ENCODE measurements around the gene VAT1. TPM values are rescaled to one million over a fixed set of nuclear protein-coding genes. Genes with fewer than 3 reads are reported as not detected.

The VAT1 gene
- total and polyA plus RNA-seq, 9 of the 15 experiments (the other 6 are each of a cell fraction or from before 2014, with no cell fraction given) = 29.4 to 153 (median 66.7) TPM

GRCh38 chr17:42982266-42982665 is 39.9 kb downstream of the VAT1 start:
- FAIRE-seq = no peak
- Histone ChIP-seq H3K79me2 (ENCODE audit: control insufficient read depth, insufficient read depth, low read length) (peaks cover 52% of the 10 kb centered on the region), H4K20me1 (replicated peaks; ENCODE audit: control insufficient read depth, insufficient read depth, low read length) (no peaks in the 10 kb centered on the region), H3K9me1 (ENCODE audit: control insufficient read depth, insufficient read depth, low read length) (no peaks in the 10 kb centered on the region), H3K36me3 (ENCODE audit: control insufficient read depth, insufficient read depth, low read length) (peaks cover 45% of the 10 kb centered on the region), H3K27me3 (ENCODE audit: control insufficient read depth in 2 of 2, insufficient read depth in 2 of 2, low read length in 2 of 2) (no peaks in the 10 kb centered on the region), H3K4me1 (replicated peaks in 1 of 2; ENCODE audit: control insufficient read depth in 2 of 2, insufficient read depth in 2 of 2, low read length in 2 of 2) (peaks cover 20 to 24% of the 10 kb centered on the region in 2 experiments; a peak in 4 of 5 replicates), H3K9me3 (replicated peaks; ENCODE audit: control insufficient read depth, insufficient read depth, low read depth, low read length) (no peaks in the 10 kb centered on the region), H3K4me3 (peak overlapping the region; percentile 92; the same call in 1 of the 2 replicates), H3K27ac (ENCODE audit: extremely low read depth, low read depth, low read length) (no peak overlapping the region; the same call in 2 of the 3 replicates), H3K4me2 (ENCODE audit: insufficient read depth, low read length) (0 out of 2 replicates have a peak overlapping the region, but pooled peaks have one; percentile 99), H3K9ac (ENCODE audit: insufficient read depth in 1 of 2, low read depth in 2 of 2, low read length in 2 of 2) (no peak overlapping the region), H2AFZ (ENCODE audit: low read depth, low read length) (no peak overlapping the region)
- BruUV-seq (replicated peaks) = no TSS peak
- in situ Hi-C loops (cut with MboI) (no loop called here), intact Hi-C loops (cut with micrococcal nuclease) (no loop called here)
- ChIA-PET POLR2A (interaction anchor here (0.6 to 3.8 kb wide), 3 partner anchors 11 to 16 kb away, joined by 3 to 13 read pairs (median 5); partner anchors contain the start of gene RPL27), CTCF (ENCODE audit: low intra/inter-chr PET ratio) (interaction anchor here (2.7 kb wide), 1 partner anchor 139 kb away, joined by 20 read pairs; no protein-coding TSS in a partner anchor)
- no peak for ATAC-seq
- TF ChIP-seq ZSCAN32 (CRISPR knock-in tag; IDR thresholded peaks at IDR 0.05) (no peak), KLF6 (CRISPR knock-in tag; IDR thresholded peaks at IDR 0.05; ENCODE audit: borderline replicate concordance) (no peak), BRF1 (IDR thresholded peaks at IDR 0.05; ENCODE audit: borderline replicate concordance, extremely low read depth, insufficient read length) (no peak), NR1H2 (CRISPR knock-in tag; IDR thresholded peaks at IDR 0.05) (no peak), NELFE (IDR thresholded peaks at IDR 0.05; ENCODE audit: insufficient read depth, insufficient read length) (no peak), BRF2 (IDR thresholded peaks at IDR 0.05; ENCODE audit: borderline replicate concordance, insufficient read depth, insufficient read length) (no peak), NFIC (IDR thresholded peaks at IDR 0.05) (no peak), HDAC1 (IDR thresholded peaks at IDR 0.05) (no peak), MAX (CRISPR knock-in tag; IDR thresholded peaks at IDR 0.05) (no peak), KDM4B (IDR thresholded peaks at IDR 0.05; ENCODE audit: borderline replicate concordance in 2 of 2, low read depth in 1 of 2) (no peak), HIVEP1 (CRISPR knock-in tag; IDR thresholded peaks at IDR 0.05) (no peak), HMGN3 (IDR thresholded peaks at IDR 0.05; ENCODE audit: borderline replicate concordance, extremely low read depth, insufficient read length, low read depth, low read length) (no peak), JUNB (CRISPR knock-in tag; conservative IDR thresholded peaks at IDR 0.05) (no peak)
- no peak for DNase-seq (ENCODE audit: extremely low read depth in 1 of 4, low spot score in 3 of 4)

Measured in K562 (cell line).